SU-DHL-6 (cell line): ENCODE data around the gene GATC.

ENCODE experiments used
- CTCF ChIP-seq: fragments of 200-600 bp; sonication (generic); IDR thresholded peaks from one replicate; pipeline ENCODE4 v1.5.1; 2017; ENCODE audit warnings: antibody characterized with exemption, mild to moderate bottlenecking, low read length, moderate library complexity; ENCODE audit not compliant: insufficient read depth, poor library complexity, severe bottlenecking
- EZH2phosphoT487 ChIP-seq: fragments of 200-600 bp; sonication (generic), shearing (Covaris generic); conservative IDR thresholded peaks from 2 replicates; pipeline ENCODE4 v1.6.1; 2018; ENCODE audit warnings: mild to moderate bottlenecking, antibody characterized with exemption, low read length, moderate library complexity, mixed read lengths

- TF ChIP-seq CTCF (no peak), EZH2phosphoT487 (no peak)
Measured at GRCh38 chr12:120453060-120453750, 7.0 kb downstream of the GATC start.
